ENCODE measurements around the gene NOC2L.

NOC2L gene

GRCh38 chr1:941015-941587 is 18.0 kb downstream of the NOC2L start:
- no peak for FAIRE-seq

- no peak for FAIRE-seq
Observed at GRCh38 chr1:940107-941014, 18.7 kb downstream of the NOC2L start.

- no peak for FAIRE-seq
Observed at GRCh38 chr1:939511-940106, 19.4 kb downstream of the NOC2L start.

GRCh38 chr1:938711-939489 is 20.2 kb downstream of the NOC2L start:
- no peak for FAIRE-seq

GRCh38 chr1:938088-938683 is 20.9 kb downstream of the NOC2L start:
- no peak for FAIRE-seq

- FAIRE-seq, result no peak
Observed at GRCh38 chr1:937521-937920, 21.5 kb downstream of the NOC2L start.

GRCh38 chr1:936348-937264 is 22.4 kb downstream of the NOC2L start:
- FAIRE-seq, result no peak

- FAIRE-seq, result no peak
Observed at GRCh38 chr1:935751-936231, 23.3 kb downstream of the NOC2L start.

GRCh38 chr1:934991-935750 is 23.9 kb downstream of the NOC2L start:
- no peak for FAIRE-seq

GRCh38 chr1:933603-933940 is 25.5 kb downstream of the NOC2L start:
- FAIRE-seq, result no peak

- FAIRE-seq, result no peak
Observed at GRCh38 chr1:932776-933602, 26.1 kb downstream of the NOC2L start.

- no peak for FAIRE-seq
Observed at GRCh38 chr1:932173-932510, 26.9 kb downstream of the NOC2L start.

- no peak for FAIRE-seq
Observed at GRCh38 chr1:931380-932172, 27.5 kb downstream of the NOC2L start.

GRCh38 chr1:930633-931138 is 28.4 kb downstream of the NOC2L start:
- no peak for FAIRE-seq

- FAIRE-seq, result no peak
Observed at GRCh38 chr1:929712-930632, 29.1 kb downstream of the NOC2L start.

- no peak for FAIRE-seq
Observed at GRCh38 chr1:928825-929661, 30.0 kb downstream of the NOC2L start.

- no peak for FAIRE-seq
Observed at GRCh38 chr1:927748-928147, 31.3 kb downstream of the NOC2L start.

Data from A204.1 (cell line).